HG03039 (cell line): ENCODE measurements around the gene SLC41A1.
"Not testable (repeated sequence)": the region's sequence is repeated elsewhere in the genome, so short reads cannot be mapped to it uniquely, and the experiment has no call there.

Source experiments
- ATAC-seq: cut with Tn5 transposase; IDR thresholded peaks from one replicate; pipeline ENCODE4 v1.9.1; 2021; ENCODE audit warnings: mild to moderate bottlenecking, moderate library complexity; ENCODE audit not compliant: unreplicated experiment

Gene SLC41A1

DNA sequence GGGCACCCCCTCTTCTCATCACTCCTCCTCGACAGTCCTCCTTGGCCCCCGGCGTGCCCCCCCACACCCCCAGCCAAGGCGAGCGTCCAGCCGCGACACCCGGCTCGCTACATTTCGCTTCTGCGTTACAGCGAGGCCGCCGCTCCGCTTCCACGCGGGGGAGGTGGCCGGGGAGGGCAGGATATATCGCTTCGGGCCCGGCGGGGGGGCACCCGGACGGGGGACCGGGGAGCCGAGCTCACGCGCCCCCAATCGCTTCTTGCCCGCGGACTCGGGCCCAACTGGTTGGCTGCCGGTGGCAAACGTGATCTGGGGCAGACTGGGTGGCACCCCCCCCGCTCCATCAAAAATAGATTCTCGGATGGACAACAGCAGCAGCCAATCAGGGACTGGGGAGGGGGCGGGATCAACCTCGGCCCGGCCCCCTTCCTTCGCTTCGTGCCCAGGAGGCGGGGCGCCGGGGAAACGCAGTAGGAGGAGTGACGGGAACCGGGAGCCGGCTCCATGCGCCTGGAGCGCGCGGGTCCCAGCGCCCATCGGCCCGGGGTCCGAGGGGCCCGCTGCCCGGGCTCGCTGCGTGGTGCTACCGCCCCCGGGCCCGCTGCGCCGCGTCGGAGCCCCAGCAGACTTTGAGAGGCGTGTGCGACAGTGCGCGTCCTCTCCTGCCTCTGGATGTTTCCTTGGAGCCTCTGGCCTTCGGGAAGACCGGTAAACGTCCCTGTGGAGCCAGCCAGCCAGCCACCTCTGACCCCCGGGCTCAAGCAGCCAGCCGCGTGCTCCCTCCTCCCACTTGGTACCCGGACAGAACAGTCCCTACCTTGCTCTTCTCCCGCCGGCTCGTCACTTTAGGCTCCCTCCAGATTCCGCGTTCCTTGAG, at the start of gene SLC41A1:
TSS of gene SLC41A1 (minus strand) at position 321 of the 877 bp plus-strand sequence. CDS start 2,757 bp downstream, outside the sequence.
- peak; percentile 69 for ATAC-seq

DNA sequence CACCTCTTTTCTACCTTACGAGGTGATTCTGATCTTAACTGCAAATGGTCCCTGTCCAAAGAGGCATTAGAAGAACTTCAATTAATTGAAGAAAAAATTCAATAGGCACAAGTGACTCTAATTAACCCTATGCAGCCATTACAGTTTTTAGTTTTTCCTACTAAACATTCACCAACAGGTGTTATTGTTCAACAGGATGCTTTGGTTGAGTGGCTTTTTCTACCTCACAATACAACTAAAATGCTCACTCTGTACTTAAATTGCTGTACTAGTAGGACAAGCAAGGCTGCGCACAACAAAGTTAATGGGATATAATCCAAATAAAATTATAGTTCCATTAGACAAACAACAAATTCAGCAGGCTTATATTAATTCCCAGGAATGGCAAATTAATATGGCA, 48.5 kb upstream of the SLC41A1 start:
- no peak for ATAC-seq

DNA sequence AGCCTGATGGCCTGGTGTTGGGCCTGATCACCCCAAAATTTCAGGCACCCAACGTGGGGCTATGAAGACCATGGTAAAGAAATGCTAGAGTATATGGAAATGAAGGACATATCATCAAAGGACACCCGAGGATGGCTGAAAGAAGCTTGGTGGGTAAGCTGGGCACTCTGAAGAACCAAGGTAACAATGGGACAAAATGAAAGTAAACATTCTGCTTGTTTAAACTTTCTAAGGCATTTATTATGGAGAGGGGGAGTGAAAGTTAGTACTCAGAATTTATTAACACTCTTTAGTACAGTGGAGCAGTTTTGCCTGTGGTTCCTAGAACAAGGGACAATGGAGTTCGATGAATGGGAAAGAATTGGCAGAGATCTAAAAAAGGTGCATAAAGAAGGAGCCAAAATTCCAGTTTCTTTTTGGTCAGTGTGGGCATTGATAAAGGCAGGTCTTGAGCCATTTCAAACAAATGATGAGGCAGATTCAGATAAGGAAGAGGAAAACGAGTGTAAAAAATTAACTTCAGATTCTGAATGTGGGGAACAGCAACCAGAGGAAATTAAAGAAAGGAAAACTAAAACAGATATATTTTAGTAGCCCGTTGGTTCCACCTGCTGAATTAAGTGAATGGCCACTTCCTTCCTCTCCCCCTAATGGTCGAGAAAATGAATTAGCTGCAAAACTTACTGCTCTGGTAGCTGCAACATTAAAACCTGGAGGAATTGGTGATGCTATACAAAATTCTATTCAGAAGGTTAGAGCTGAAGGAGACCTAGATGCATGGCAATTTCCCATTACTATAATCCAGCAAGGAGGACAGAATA, 45.4 kb upstream of the SLC41A1 start:
- no peak for ATAC-seq

DNA sequence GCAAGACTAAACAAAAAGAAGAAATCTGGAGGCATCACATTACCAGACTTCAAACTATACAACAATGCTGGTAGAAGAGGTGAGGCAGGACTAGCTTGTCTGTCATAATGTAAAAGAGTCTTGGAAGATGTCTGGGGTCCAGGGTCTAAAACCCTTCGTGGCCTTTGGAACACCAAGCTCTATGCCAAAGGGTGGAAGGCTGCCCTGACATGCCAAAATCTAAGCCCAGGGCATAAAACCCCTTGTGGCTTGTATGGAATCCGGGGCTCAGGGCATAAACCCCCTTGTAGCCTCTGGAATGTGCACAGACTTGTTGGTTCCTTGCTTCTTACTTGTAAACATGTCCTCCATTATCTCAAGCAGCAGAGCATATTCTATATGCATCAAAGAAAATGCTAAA, 44.5 kb upstream of the SLC41A1 start:
- ATAC-seq, result not testable (repeated sequence)

DNA sequence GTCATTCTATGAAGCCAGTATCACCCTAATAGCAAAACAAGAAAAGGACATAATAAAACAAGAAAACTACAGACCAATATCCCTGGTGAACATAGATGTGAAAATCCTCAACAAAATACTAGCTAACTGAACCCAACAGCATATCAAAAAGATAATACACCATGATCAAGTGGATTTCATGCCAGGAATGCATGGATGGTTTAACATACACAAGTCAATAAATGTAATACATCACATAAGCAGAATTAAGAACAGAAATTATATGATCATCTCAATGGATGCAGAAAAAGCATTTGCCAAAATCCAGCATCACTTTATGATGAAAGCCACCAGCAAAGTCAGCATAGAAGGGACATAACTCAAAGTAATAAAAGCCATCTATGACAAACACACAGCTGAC, 43.4 kb upstream of the SLC41A1 start:
- no peak for ATAC-seq

DNA sequence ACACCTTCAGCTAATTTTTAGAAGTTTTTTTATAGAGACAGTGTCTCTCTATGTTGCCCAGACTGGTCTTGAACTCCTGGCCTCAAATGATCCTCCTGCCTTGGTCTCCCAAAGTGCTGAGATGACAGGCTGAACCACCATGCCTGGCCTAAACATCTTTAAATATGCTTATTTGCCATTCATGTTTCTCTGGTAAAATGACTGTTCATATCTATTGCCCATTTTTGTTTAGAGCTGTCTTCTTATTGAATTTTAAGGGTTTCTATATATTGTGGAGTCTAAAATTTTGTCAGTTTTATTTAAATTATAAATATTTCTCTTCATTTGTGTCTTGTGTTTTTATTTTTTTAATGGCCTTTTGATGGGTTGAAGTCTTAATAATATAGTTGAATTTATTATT, 40.0 kb upstream of the SLC41A1 start:
- no peak for ATAC-seq

DNA sequence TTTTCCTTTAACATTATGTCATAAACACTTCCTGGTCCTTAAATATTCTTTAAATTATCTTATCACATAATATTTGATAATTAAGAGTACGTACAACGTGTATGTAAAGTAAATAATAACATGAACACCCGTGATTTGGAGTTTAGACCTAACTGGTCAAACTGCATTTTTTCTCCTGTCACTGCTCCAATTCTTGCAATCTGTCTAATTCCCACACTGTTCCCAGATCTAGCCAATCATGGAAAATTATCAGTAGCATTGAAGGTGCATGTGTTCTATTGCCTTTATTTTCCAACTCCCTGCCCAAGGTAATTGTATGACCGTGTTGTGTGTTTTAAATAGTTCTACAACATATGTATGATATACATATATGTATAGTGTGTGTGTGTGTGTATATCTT, 39.0 kb upstream of the SLC41A1 start:
- ATAC-seq, result no peak

DNA sequence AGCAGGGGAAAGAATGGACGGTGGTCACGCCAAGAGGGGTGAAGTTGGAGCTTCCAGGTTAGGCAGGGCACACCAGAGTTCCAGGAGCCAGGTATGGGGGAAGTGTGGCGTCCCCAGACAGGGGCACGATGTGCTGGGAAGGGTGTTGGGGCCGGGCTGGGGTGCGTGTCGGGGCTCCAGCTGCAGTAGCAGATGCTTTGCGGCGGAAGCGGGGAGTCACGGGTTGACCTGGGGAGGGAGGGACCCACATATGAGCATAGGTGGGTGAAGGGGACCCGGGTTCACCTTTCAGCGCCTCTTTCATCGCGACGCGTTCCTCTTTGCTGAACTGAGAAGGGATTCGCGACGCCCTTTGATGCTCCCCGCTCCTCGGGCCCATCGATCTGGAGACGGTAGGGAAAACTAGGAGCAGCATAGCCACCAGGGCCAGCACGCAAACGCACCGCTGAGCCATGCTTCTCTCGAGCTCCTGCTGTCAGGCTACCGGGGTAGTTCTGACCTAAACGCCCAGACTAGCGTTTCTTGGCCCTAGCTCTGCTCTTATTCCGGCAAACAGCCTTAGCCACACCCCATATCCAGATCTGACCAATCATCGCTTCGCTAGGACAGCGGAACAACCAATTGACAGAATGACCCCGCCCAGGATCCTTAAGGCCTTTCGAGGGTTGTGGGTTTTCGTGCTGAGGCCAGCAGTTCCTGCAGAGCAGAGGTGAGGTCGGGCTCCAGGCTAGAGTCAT, 36.8 kb upstream of the SLC41A1 start, which contains the start of gene PM20D1:
TSS of gene PM20D1 (minus strand) at position 514 of the 737 bp plus-strand sequence. CDS start at position 454, 60 bp downstream.
- ATAC-seq, result peak; percentile 84

DNA sequence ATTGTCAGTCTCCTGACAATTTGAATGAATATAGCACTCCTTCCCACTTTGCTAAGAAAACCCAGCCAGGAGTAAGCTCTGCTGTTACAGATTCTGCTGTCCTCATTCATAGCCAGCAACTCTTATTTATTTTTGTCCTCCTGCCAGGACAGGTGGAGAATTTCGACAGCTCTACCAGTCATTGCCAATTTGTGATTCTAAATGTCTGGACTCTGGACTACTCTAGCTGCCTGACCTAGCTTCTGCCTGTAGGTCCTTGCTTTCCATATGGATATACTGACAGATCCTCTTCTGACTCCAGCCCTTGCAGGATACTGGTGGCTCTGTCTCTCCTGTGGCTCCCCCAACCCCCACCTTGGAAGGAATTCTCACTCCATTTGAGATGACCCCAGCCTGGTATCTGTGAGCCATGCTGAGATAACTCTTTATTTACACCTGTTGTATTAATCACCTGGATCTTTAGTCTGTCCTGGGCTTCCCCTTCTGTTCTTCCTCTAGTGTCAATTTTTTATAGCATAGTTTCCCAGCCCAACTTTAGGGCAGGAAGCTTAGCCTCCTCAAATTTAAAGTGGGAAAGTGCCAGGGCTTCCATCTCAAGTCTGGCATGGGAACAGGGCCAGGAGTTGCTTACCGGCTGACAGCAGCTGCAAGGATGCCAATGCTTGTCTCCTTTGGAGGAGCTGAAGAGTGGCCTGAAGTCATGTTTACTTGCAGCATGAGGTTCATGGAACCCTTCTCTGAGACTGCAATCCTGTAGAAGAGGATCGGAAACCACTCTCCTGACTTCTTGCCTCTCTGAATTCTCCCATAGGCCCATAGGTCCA, 30.2 kb upstream of the SLC41A1 start:
- no peak for ATAC-seq

DNA sequence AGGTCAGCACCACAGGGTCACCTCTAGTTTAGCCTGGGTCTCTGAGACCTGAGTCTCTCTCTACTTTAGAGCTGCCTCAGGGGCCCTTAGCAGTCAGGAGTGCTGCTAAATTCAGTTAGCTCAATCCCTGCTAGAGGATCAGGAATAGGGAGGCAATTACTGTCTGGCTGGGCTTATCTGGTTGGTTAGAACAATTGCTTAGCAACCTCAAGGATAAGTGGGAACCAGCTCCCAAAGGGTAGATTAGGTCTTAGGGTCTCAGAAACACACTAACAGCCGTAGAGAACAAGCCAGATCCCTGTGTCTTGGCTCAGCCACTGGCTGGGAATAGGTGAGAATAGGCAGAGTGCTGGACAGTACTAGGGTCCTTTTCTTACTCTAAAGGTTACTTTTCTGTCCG, 29.2 kb upstream of the SLC41A1 start:
- ATAC-seq, result no peak

DNA sequence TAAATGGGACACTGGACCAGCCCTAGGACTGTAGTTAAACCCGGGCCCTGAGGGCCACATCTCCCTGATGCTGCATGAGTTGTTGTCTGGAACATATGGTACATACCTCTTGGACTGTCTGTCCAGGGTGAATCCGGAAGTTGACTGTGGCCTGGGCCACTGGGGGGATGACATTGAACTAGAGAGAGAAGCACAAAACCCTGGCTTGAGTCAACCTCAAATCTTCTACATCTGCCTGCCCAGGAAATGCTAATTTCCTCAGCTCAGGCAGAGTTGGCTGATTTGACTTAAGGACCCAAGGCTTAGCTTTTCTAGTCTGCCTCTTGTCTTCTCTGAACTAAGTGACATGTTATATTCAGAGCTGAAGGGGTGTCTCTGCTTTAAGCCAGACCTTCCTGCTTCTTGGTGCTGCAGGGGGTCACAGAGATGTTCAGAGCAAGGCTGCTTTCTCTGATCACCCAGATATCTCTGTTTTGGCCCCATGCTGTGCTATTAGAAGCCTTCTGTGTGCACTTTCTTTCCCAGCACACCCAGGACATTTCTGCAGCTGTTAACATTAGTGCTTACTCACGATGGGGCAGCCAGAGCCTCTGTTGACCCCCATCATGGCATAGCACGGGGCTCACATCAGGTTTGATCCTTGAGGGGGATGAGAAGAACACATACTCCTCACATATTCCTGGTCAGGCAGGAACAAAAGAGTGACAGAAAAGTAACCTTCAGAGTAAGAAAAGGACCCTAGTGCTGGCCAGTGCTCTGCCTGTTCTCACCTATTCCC, 27.3 kb upstream of the SLC41A1 start:
- ATAC-seq, result no peak

DNA sequence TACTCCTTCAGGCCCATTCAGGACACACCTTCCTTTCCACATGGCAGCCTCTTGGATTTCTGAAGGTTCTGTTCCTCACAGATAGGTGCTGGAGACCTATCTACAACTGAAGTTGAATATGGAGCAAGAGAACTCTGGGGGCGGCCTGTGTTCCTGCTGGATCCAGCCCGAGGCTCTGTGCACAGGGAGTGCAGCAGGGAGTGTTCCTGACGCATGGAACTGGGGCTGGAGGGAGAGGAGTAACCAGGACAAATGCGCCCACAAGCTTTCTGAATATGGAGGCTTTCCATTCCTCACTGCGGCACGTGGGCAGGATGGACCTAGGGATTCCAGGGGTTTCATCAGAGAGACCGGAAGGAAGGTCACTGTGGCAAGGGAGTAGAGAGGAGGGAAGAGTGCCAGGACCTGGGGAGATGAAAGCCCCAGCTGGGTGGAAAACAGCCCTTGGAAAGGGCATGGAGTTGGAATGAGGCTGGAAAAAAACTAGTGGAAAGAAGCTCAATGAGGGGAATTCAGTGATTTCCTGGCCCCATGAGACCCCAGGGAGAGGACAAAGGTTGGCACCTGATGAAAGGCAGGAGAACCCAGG, 24.5 kb upstream of the SLC41A1 start:
- no peak for ATAC-seq

DNA sequence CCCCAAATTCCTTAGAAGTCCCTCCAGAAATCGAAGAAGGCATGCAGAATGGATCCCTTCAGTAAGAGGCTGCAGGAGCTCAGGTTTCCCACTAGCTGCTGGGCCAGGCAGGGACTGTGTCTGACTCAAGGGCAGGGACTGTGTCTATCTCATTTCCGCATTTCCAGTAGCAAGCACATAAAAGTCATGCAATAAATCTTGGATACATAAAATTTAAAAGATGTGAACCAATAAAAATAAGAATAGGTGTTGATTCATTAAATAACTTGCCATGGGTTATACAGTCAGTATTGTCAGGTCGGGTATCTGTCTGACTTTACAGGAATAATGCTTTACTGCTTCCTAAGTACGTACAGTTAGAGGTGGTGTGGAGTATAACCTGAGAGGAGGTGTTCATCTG, 21.8 kb upstream of the SLC41A1 start:
- no peak for ATAC-seq

DNA sequence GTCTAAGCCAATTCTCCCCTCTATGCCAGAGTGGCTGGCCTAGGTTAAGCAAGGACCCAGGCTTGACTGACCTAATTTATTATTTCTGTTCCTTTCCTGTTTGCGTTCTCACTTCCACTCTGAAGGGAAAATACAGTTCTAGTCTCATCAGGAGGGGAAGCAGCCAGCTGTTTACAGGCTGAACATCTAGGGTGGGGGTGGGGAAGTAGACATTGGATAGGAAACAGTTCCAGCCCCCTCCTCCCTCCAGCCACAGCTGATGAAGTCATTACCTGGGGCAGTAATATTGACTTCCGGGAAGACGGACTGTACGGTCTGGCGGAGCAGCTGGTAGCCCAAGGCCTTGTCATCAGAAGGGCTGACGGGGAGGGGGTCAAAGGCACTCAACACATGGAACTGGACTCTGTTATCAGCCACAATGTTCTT, 19.3 kb upstream of the SLC41A1 start:
- no peak for ATAC-seq

DNA sequence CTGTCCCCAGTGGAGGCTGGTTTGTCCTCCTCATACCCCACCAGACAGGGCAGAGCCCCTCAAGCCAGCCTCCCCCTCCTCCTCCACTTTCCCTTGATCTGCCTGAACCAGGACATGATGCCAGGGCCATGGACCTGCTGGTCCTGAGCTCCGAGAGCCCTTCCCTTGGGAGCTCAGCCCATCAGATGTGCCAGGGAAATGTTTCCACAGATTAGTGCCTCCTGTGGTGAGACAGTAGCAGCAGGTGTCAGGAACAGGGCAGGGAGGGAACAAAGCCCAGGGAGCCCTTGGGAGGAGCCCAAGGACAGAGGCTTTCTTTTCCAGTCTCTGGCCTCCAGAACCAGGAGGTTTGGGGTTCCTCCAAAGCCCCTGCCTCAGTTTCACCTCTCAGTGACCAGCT, 14.6 kb upstream of the SLC41A1 start:
- ATAC-seq, result no peak

DNA sequence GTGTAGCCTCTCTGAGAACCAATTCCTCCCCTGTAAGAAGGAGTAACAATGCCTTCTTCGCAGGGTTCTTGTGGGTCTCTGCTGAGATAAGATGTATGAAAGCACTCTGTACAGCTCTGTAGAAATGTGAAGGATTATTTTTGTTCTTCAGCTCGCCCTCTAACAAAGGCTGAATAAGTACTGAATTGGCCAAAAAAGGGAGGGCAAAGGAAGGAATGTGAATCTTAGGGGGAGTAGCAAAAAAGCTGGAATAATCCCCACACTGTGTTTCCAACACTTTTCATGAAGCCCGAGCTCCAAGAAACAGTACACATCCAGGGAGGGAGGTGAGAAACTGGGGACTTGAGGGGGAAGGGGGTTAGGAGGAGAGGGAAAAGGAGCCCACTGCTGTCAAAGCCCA, 14.0 kb upstream of the SLC41A1 start:
- no peak for ATAC-seq

DNA sequence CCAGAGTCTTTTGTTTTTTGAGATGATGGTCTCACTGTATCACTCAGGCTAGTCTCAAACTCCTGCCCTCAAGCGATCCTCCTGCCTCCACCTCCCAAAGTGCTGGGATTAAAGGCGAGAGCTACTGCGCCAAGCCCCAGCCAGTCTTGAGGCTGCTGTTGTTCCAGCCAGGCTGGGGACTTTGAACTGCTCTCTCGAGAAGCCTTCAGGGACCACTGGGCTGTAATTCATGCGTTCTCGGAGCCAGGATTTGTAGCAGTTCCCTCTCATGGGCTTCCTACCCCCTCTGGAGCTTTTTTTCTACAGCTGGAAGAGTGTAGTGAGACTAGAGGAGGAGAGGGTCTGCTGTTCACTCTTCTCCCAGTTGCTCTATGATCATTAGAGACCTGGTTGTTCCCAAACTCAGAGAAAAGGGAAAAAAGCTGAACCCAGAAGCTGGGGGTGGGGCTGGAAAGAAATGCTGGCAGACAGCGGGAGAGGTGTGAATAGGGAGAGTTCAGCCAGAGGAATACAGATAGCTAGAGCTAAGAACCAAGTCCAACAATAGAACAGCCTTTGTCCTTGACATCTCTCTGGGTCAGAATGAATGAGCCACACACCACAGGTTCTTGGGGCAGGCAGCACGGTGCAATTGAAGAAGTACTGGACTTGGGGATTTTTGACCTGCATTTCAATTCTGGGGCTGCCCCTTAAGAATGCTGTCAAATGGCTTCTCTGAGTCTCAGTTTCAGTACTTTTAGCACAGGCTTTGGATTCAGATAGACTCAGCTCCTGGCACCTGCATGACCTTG, 13.2 kb upstream of the SLC41A1 start:
- no peak for ATAC-seq

DNA sequence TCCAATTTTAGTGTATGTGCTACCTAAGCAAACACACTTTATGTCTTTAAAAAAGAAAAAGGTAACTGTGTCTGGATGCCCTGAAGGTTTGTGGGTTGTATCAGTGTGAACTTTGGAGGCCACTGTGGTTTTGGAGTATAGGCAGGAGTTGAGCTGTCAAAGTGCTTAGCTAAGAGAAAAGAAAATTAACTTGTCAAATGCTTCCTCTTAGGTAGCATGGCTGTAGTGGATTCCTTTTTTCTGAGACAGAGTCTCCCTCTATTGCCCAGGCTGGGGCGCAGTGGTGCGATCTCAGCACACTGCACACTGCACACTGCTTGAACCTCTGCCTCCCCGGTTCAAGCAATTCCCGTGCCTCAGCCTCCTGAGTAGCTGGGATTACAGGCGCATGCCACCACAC, 11.2 kb upstream of the SLC41A1 start:
- ATAC-seq, result no peak
